IPS-18a (cell line): Measurements from ENCODE around the gene ZNF341.

Experiments used
- H3K27ac ChIP-seq: one replicate; pipeline ENCODE4 v1.5.1; 2013; ENCODE audit warnings: low read length
- H3K27me3 ChIP-seq: one replicate; pipeline ENCODE4 v1.6.1; 2013; ENCODE audit warnings: mild to moderate bottlenecking, low read length; ENCODE audit not compliant: control insufficient read depth, insufficient read depth
- H3K36me3 ChIP-seq: one replicate; pipeline ENCODE4 v1.6.1; 2013; ENCODE audit warnings: low read depth, low read length; ENCODE audit not compliant: control insufficient read depth
- H3K4me1 ChIP-seq: one replicate; pipeline ENCODE4 v1.6.1; 2013; ENCODE audit warnings: low read depth, low read length; ENCODE audit not compliant: control insufficient read depth
- H3K4me3 ChIP-seq: one replicate; pipeline ENCODE4 v1.5.1; 2013; ENCODE audit warnings: low read length
- H3K9ac ChIP-seq: one replicate; pipeline ENCODE4 v1.6.1; 2013; ENCODE audit warnings: mild to moderate bottlenecking, low read length, moderate library complexity
- H3K9me3 ChIP-seq: one replicate; pipeline ENCODE4 v1.6.1; 2013; ENCODE audit warnings: low read depth, low read length; ENCODE audit not compliant: control insufficient read depth

Gene ZNF341

DNA sequence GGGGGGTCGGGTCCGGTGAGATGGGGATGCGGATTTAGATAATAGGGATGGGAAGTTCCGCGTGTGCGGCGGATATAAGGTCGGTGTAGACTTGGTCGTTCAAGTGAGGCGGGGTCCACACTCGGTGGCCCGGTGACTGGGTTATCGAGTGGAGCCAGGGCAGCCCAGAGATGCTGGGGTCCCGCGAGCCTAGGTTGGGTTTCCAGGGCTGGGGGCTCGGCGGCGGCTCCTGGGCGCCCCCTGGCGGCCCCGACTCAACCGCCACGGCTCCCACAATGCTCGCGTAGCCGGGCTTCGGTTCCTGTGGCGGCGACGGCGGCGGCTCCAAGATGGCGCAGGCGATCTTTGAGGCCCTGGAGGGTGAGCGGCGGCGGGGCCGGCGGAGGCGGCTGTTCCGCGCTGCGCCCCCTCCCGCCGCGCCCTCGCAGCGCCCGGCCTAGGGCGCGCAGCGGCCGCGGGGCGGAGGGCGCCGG, at the start of gene ZNF341:
Gene ZNF341 (plus strand): TSS at position 304 of the 473 bp plus-strand sequence. CDS start 26 bp downstream, at position 330.
- Histone ChIP-seq H3K4me1 (peaks cover 6% of the 10 kb centered on the region), H3K27ac (no peak within 1 kb of the TSS), H3K27me3 (no peaks in the 10 kb centered on the region), H3K9ac (peak within 1 kb of the TSS; percentile 58), H3K4me3 (peak within 1 kb of the TSS; percentile 67), H3K36me3 (no peaks in the 10 kb centered on the region), H3K9me3 (peaks cover 3% of the 10 kb centered on the region)

DNA sequence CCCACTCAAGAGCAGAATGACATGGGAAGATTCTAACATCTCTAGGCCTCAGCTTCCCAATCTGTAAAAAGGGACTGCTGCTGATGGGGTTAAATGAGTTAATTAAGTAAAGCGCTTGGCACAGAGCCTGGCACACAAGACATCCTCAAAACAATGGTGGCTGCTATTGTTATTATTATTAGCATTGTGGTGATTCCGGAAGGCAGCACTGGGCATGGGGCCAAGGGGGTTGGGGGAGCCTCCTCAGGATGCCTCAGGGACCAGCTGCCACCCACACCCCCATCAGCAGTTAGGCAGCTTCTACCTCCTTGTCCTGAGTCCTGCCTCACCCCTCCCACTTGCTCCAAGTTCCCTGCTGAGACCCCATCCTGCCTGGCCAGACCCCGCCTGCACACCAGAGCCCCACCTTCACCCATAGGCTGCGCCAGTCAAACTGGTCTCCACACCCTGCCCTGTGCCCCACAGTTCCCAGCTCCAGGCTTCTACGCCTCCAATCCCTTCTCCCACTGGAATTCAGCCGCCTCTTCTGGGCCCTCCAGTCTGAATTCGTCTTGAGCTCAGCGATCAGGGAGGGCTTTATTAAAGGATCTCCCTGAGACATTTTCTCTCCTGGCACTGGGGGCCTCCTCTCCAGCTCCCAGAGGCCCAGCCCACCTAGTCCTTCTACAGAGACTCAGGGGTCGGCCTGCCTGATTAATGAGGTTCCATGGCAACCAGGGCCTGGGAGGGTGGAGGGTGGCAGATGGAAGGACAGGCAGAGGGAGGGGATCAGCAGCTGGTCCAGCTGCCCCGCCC, 47.1 kb upstream of the ZNF341 start:
- Histone ChIP-seq H3K9ac (peak overlapping the region; percentile 82), H3K36me3 (peaks cover 17% of the 10 kb centered on the region), H3K27ac (no peak overlapping the region), H3K4me3 (peak overlapping the region; percentile 70), H3K27me3 (no peaks in the 10 kb centered on the region), H3K9me3 (no peaks in the 10 kb centered on the region), H3K4me1 (peaks cover 13% of the 10 kb centered on the region)

DNA sequence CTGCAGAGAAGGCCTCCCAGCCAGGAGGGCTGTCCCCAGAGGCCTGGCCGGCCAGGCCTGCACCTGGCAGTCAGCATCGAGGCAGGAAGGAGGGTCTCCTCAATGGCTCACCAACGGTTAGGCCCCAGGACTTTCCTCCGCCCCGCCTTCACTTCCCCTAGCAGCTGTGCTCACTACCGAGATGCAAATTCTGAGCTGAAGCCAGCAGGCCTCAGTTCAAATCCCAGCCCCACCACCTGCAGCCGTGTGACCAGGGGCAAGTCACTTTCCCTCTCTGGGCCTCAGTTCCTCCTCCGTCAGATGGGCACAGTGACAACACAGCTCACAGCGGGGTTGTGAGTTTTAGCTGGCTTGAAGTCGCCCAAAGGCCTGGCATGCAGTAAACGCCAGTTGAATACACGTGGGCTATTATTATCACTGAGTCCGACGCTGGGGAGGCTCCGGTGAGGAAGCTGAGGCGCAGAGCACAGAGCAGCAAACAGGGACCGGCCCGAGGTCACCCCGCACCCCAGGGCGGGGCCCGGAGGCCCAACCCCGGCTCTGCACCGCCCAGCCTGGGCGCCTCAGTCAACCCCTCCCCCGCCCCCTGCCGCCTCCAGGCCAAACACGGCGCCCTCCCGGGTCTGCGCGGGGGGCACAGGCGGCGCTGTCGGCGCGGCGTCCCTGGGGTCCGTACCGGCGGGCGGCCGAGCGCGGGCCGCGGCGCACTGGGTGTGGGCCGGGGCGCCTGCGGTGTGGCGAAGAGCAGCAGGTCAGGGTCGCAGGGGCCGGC, 46.3 kb upstream of the ZNF341 start:
- H3K9me3 ChIP-seq = no peaks in the 10 kb centered on the region
- peaks cover 13% of the 10 kb centered on the region for H3K4me1 ChIP-seq
- H3K4me3 ChIP-seq = peak overlapping the region; percentile 70
- H3K27ac ChIP-seq = no peak overlapping the region
- no peaks in the 10 kb centered on the region for H3K27me3 ChIP-seq
- H3K9ac ChIP-seq = peak overlapping the region; percentile 82
- H3K36me3 ChIP-seq = peaks cover 10% of the 10 kb centered on the region

DNA sequence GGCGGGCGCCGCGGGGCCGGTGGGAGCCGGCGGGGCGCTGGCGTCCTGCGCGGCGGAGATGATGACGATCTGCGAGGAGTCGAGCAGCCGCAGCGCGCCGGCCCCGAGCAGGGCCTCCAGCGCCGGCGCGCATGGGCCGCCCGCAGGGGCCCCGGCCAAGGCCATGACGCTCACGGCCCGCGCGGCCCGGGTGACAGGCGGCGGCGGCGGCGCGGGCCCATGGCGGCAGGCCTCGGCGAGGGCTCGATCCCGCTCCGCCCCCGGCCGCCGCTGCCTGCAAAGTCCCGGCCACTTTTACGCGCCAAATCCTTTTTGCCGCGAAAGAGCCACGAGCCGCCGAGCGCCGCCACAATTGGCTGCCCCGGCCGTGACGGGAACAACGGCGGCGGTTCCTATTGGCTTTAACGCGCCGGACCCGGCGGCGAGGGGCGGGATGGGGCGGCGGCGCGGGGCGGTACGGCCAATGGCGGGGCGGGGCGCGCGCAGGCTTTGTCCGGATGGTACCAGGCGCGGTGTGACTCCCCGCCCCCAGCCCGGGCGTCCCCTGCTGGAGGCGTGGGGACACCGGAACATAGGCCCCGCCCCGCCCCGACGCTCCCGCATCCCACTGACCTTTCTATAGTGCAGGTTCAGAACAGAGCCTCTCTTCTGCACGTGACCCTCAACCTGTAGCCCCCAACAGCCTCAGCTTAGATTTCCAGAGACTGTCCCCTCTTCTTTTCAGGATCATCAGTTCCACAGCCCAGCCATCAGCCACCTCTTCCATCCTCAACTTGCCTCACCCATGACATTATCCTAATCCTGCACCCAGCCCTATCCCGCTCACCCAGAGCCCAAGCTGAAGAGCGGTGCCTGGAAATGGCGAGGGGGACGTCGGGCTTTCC, 45.5 kb upstream of the ZNF341 start, which contains the start of gene E2F1:
Gene E2F1 (minus strand): TSS at position 286 of the 884 bp plus-strand sequence. CDS start 121 bp downstream, at position 165.
- Histone ChIP-seq H3K9me3 (no peaks in the 10 kb centered on the region), H3K9ac (peak within 1 kb of the TSS; percentile 82), H3K27ac (no peak within 1 kb of the TSS), H3K4me1 (peaks cover 13% of the 10 kb centered on the region), H3K4me3 (peak within 1 kb of the TSS; percentile 70), H3K27me3 (no peaks in the 10 kb centered on the region), H3K36me3 (peaks cover 7% of the 10 kb centered on the region)

DNA sequence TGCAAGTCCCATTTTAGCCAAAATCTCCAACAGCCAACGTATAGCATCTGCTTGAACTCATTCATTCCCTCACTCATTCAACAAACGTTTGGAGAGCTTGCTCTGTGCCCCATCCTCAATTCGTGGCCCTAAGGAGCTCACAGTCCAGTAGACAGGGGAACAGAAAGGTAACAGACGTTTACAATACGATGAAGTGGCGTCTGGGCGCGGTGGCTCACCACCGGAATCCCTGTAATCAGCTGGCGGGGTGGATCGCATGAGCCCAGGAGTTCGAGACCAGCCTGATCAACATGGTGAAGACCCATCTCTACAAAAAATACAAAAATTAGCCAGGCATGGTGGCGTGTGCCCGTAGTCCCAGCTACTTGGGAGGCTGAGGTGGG, 44.8 kb upstream of the ZNF341 start:
- Histone ChIP-seq H3K27me3 (no peaks in the 10 kb centered on the region), H3K27ac (no peak overlapping the region), H3K4me1 (peaks cover 13% of the 10 kb centered on the region), H3K9me3 (no peaks in the 10 kb centered on the region), H3K36me3 (peaks cover 7% of the 10 kb centered on the region), H3K9ac (no peak overlapping the region), H3K4me3 (peak overlapping the region; percentile 11)

DNA sequence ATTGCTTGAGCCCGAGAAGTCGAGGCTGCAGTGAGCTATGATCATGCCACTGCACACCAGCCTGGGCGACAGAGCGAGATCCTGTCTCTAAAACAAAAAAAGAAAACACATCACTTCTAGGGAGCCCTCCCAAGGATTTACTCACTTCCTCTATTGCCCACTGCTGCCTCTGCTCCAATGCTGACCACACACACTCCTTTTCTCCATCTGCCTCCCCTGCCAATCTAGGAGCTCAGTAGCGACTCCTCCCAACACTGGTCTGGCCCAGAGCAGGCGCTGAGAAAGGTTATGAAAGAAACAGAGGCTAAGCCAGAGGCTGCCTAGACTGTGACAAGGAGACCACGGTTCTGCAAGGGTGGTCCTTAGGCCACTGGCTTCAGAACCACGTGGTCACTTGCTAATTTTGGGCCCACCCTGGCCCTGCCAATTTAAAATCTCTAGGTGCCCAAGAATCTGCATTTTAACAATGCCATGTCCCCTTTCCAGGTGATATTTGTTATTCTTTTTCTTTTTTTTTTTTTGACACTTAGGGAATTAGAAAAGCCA, 44.4 kb upstream of the ZNF341 start:
- Histone ChIP-seq H3K9me3 (no peaks in the 10 kb centered on the region), H3K4me3 (no peak overlapping the region), H3K9ac (no peak overlapping the region), H3K27me3 (no peaks in the 10 kb centered on the region), H3K36me3 (peaks cover 7% of the 10 kb centered on the region), H3K4me1 (peaks cover 13% of the 10 kb centered on the region), H3K27ac (no peak overlapping the region)

DNA sequence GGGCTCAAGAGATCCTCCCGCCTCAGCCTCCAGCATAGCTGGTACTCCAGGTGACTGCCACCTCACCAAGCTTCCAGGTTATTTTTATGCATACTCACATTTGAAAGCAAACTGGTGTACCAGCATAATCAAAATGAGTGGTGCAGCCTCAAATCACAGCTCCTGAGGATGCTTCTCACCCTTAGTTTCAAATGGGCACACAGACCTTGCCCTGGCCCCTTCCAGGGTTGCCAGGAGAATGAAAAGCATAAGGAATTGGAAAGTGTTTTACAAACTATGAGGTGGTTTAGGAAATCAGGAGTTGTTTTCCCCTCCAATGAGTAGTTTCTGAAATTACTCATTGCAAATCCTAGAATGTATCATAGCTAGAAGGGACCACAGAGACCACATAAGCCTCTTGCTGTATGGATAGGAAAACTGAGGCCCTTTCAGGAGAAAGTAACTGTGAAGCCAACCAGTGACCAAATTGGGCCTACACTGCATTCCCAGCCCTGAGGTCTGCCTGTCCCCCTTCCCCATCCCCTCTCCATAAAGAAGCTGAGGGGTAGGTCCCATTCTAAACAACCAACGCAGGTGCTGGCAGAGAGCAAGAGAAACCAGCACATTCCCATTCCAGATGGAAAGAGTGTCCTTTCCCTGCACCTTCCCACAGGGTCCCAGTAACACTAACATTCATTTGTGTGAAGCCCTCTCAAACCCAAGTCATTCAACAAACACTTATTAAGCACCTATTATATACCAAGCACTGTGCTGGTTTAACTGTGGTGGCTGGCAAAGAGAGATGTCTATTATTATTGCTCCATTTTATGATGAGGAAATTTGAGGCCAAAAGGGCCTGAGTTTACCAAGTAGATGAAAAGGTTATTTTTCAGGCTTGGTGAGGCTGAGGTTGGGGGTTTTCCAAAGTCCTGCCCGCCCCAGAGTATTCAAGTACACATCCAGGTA, 43.5 kb upstream of the ZNF341 start:
- H3K4me3 ChIP-seq = no peak overlapping the region
- H3K27ac ChIP-seq = no peak overlapping the region
- peaks cover 16% of the 10 kb centered on the region for H3K4me1 ChIP-seq
- no peaks in the 10 kb centered on the region for H3K27me3 ChIP-seq
- H3K9ac ChIP-seq = no peak overlapping the region
- H3K36me3 ChIP-seq = peaks cover 7% of the 10 kb centered on the region
- no peaks in the 10 kb centered on the region for H3K9me3 ChIP-seq

DNA sequence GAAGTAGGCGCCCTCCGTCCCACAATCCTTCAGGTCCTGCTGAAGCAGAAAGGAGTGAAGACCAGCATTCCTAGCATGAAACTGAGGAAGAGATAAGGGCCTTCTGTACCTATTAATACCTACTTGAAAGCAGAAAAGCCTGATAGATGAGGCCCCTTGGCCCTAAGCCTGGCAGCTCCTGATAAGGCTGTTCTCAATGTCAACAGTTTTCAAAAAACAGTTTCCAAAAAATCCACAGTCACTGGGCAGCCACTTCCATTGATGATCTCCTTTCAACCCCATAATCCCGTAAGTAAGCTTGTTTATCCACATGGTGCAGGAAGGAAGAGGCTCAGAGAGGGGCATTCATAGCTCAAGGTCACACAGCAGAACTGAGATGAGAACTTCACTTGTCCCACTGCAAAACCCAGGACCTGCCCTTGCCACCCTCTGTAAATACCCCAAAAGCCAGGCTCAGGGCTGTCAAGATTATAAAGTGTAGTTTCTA, 42.8 kb upstream of the ZNF341 start:
- Histone ChIP-seq H3K9ac (no peak overlapping the region), H3K36me3 (peaks cover 4% of the 10 kb centered on the region), H3K4me3 (no peak overlapping the region), H3K27me3 (no peaks in the 10 kb centered on the region), H3K27ac (no peak overlapping the region), H3K9me3 (no peaks in the 10 kb centered on the region), H3K4me1 (peaks cover 21% of the 10 kb centered on the region)

DNA sequence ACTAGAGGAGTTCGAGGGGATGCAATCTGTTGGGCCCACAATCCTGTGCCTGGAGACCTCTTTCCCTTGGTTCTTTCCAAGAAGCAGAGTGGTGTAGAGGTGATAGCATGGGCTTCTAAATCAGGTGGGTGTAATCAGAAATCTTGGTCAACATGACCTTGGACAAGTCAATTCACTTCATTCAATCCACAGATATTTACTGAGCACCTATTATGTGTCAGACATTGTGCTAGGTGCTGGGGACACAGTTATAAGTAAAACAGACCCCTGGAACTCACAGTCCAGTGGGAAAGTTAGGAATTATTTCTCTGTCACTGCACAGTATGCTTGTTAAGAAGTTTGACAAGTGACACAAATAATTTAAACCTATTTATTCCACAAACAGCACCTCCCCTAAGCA, 42.3 kb upstream of the ZNF341 start:
- H3K27ac ChIP-seq = no peak overlapping the region
- H3K4me3 ChIP-seq = no peak overlapping the region
- no peaks in the 10 kb centered on the region for H3K9me3 ChIP-seq
- H3K4me1 ChIP-seq = peaks cover 24% of the 10 kb centered on the region
- no peaks in the 10 kb centered on the region for H3K36me3 ChIP-seq
- H3K27me3 ChIP-seq = no peaks in the 10 kb centered on the region
- no peak overlapping the region for H3K9ac ChIP-seq

DNA sequence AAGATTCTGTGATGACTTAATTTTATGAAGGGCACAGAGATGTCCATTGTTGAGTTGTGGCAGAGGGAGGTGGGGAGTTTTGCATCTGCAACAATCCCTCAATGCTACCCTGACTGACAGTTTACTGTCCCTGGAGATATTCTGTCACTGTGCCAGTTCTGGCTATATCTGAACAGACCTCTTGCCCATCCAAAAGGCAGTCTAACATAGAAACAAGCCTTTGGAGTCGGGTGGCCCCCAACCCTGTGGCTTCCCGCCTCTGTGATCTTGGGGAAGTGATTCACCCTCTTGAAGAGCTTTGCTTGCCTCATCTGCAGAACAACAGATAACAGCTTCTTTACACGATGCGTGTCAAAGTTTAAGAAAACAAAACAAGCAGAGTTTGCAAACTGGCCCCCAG, 41.8 kb upstream of the ZNF341 start:
- no peak overlapping the region for H3K27ac ChIP-seq
- no peaks in the 10 kb centered on the region for H3K36me3 ChIP-seq
- H3K4me3 ChIP-seq = no peak overlapping the region
- H3K9ac ChIP-seq = no peak overlapping the region
- peaks cover 21% of the 10 kb centered on the region for H3K4me1 ChIP-seq
- no peaks in the 10 kb centered on the region for H3K27me3 ChIP-seq
- no peaks in the 10 kb centered on the region for H3K9me3 ChIP-seq
